SK-N-SH (cell line): Measurements from ENCODE around the gene SAMD4B. TPM values are rescaled to one million over a fixed set of nuclear protein-coding genes. Genes with fewer than 3 reads are reported as not detected.

Experiments
- CTCF ChIA-PET: fragments of 300-600, 350-600 bp; formaldehyde crosslinking; extraction: SDS; loops from one replicate; lab custom pipeline; 2021; lab: Yijun Ruan, JAX
- POLR2A ChIA-PET: fragments of 350-600 bp; sonication (Branson Sonifier 250); formaldehyde crosslinking; extraction: SDS; loops from one replicate; lab custom pipeline; 2020; ENCODE audit warnings: antibody characterized with exemption, inconsistent platforms; lab: Yijun Ruan, JAX
- DNase-seq: peaks from one replicate; pipeline ENCODE4 v3.0.0; 2012
- H2AFZ ChIP-seq: fragments of 200-600 bp; sonication (generic); 2 replicates; pipeline ENCODE4 v1.8.1; 2016; ENCODE audit warnings: antibody characterized with exemption, mild to moderate bottlenecking, low read depth
- H3F3A ChIP-seq: fragments of 200-600 bp; sonication (generic); replicated peaks from 2 replicates; pipeline ENCODE3; 2016; ENCODE audit warnings: antibody characterized with exemption, mild to moderate bottlenecking; ENCODE audit not compliant: insufficient read depth
- H3K27ac ChIP-seq, 2 experiments: fragments of 200-500 bp in 1 of 2; fragments of 200-600 bp in 1 of 2; sonication (Bioruptor generic) in 1 of 2; sonication (generic), shearing (Covaris generic) in 1 of 2; 2 replicates each; pipeline versions ENCODE4 v1.5.1 to v1.6.1; 2014 to 2016; ENCODE audit warnings: low read depth in 2 of 2, inconsistent platforms in 1 of 2, low read length in 1 of 2, mild to moderate bottlenecking in 1 of 2, mixed read lengths in 1 of 2
- H3K27me3 ChIP-seq: fragments of 200-600 bp; sonication (generic), shearing (Covaris generic); 2 replicates; pipeline ENCODE4 v1.6.1; 2016; ENCODE audit warnings: mixed run types; ENCODE audit not compliant: insufficient read depth
- H3K36me3 ChIP-seq, 2 experiments: fragments of 200-500 bp in 1 of 2; fragments of 200-600 bp in 1 of 2; sonication (Bioruptor generic) in 1 of 2; sonication (generic) in 1 of 2; replicated peaks in 1 of 2; 2 replicates each; pipeline versions ENCODE3 to v1.5.1; 2014 to 2016; ENCODE audit warnings: low read length in 1 of 2, mild to moderate bottlenecking in 1 of 2; ENCODE audit not compliant: insufficient read depth in 2 of 2, control insufficient read depth in 1 of 2
- H3K4me1 ChIP-seq, 2 experiments: fragments of 200-500 bp in 1 of 2; fragments of 200-600 bp in 1 of 2; sonication (Bioruptor generic) in 1 of 2; sonication (generic), shearing (Covaris generic) in 1 of 2; 2 replicates each; pipeline versions ENCODE4 v1.5.1 to v1.6.1; 2014 to 2016; ENCODE audit warnings: low read depth in 1 of 2, low read length in 1 of 2, mixed run types in 1 of 2; ENCODE audit not compliant: insufficient read depth in 2 of 2, control insufficient read depth in 1 of 2
- H3K4me2 ChIP-seq: fragments of 200-600 bp; sonication (generic), shearing (Covaris generic); 2 replicates; pipeline ENCODE4 v1.6.1; 2017; ENCODE audit warnings: mixed run types
- H3K4me3 ChIP-seq, 2 experiments: fragments of 200-500 bp in 1 of 2; fragments of 200-600 bp in 1 of 2; sonication (Bioruptor generic) in 1 of 2; sonication (generic), shearing (Covaris generic) in 1 of 2; 2 replicates each; pipeline versions ENCODE4 v1.5.1 to v1.8.1; 2014 to 2016; ENCODE audit warnings: low read depth in 2 of 2, inconsistent platforms in 1 of 2, low read length in 1 of 2, mild to moderate bottlenecking in 1 of 2, mixed read lengths in 1 of 2, moderate library complexity in 1 of 2
- H3K79me2 ChIP-seq: fragments of 200-600 bp; sonication (generic); 2 replicates; pipeline ENCODE4 v1.8.1; 2017; ENCODE audit warnings: mild to moderate bottlenecking; ENCODE audit not compliant: insufficient read depth
- H3K9ac ChIP-seq: fragments of 200-600 bp; sonication (generic); 2 replicates; pipeline ENCODE4 v1.6.1; 2017; ENCODE audit warnings: mixed run types
- H3K9me2 ChIP-seq: fragments of 200-600 bp; sonication (generic); 2 replicates; pipeline ENCODE4 v1.6.1; 2017; ENCODE audit warnings: mixed run types
- H3K9me3 ChIP-seq: fragments of 200-600 bp; sonication (generic); 2 replicates; pipeline ENCODE4 v1.6.1; 2017; ENCODE audit warnings: mixed run types, mild to moderate bottlenecking, moderate library complexity
- H4K20me1 ChIP-seq: fragments of 200-600 bp; sonication (generic); 2 replicates; pipeline ENCODE4 v1.6.1; 2017; ENCODE audit warnings: mild to moderate bottlenecking, mixed run types; ENCODE audit not compliant: insufficient read depth
- EZH2phosphoT487 ChIP-seq: fragments of 200-600 bp; sonication (generic); IDR thresholded peaks from 2 replicates; pipeline ENCODE4 v1.6.1; 2017; ENCODE audit warnings: low read depth, mixed run types, mild to moderate bottlenecking, antibody characterized with exemption, moderate library complexity, borderline replicate concordance
- FOXM1 ChIP-seq: IDR thresholded peaks from 2 replicates; pipeline ENCODE4 v1.4.0; 2012; ENCODE audit warnings: low read depth, mild to moderate bottlenecking
- JUND ChIP-seq: IDR thresholded peaks from 2 replicates; pipeline ENCODE4 v1.4.0; 2012
- MEF2A ChIP-seq: IDR thresholded peaks from 2 replicates; pipeline ENCODE4 v1.4.0; 2012; ENCODE audit warnings: low read depth, borderline replicate concordance
- NFIC ChIP-seq: IDR thresholded peaks from 2 replicates; pipeline ENCODE4 v1.4.0; 2012; ENCODE audit warnings: borderline replicate concordance
- POLR2AphosphoS5 ChIP-seq: IDR thresholded peaks from 2 replicates; pipeline ENCODE4 v1.6.1; 2012; ENCODE audit warnings: low read depth, low read length
- RXRA ChIP-seq: IDR thresholded peaks from 2 replicates; pipeline ENCODE4 v1.4.0; 2012; ENCODE audit warnings: low read depth, mild to moderate bottlenecking, borderline replicate concordance
- SMC3 ChIP-seq: IDR thresholded peaks from 2 replicates; pipeline ENCODE4 v1.6.1; 2012; ENCODE audit warnings: low read depth, low read length, improper control_type of control experiment
- TAF1 ChIP-seq: IDR thresholded peaks from 2 replicates; pipeline ENCODE4 v1.6.1; 2012; ENCODE audit warnings: low read depth, mild to moderate bottlenecking, low read length, moderate library complexity, borderline replicate concordance
- TCF12 ChIP-seq: IDR thresholded peaks from 2 replicates; pipeline ENCODE4 v1.4.0; 2012
- TEAD4 ChIP-seq: IDR thresholded peaks from 2 replicates; pipeline ENCODE4 v1.4.0; 2012; ENCODE audit warnings: mild to moderate bottlenecking, borderline replicate concordance; ENCODE audit not compliant: insufficient read depth
- YY1 ChIP-seq: IDR thresholded peaks from 2 replicates; pipeline ENCODE4 v1.4.0; 2012; ENCODE audit warnings: low read depth, mild to moderate bottlenecking
- WGBS: methylation state at CpG from one replicate; pipeline ENCODE4 v1.1.6; 2017; ENCODE audit warnings: low lambda C conversion rate; 5-methylcytosine and 5-hydroxymethylcytosine counted together
- polyA plus RNA-seq, 3 experiments: library from polyadenylated mRNA; depleted of rRNA; stranded (reverse); fragments of >200 nt; gene quantifications; 2 replicates each; pipeline ENCODE4 v1.2.3, GENCODE V29; 2012
- TF ChIP-seq, protein P1 (sequence below): IDR thresholded peaks from 2 replicates; pipeline ENCODE4 v1.4.0; 2012; ENCODE audit warnings: low read depth, borderline replicate concordance
- TF ChIP-seq, protein P2 (sequence below): fragments of 200-600 bp; sonication (generic); IDR thresholded peaks from 2 replicates; pipeline ENCODE4 v1.6.1; 2017; ENCODE audit warnings: antibody characterized with exemption, mild to moderate bottlenecking, moderate library complexity

Gene SAMD4B
- polyA plus RNA-seq, 1 of the 3 experiments (the other 2 are of a cell fraction): 83.0 TPM

DNA sequence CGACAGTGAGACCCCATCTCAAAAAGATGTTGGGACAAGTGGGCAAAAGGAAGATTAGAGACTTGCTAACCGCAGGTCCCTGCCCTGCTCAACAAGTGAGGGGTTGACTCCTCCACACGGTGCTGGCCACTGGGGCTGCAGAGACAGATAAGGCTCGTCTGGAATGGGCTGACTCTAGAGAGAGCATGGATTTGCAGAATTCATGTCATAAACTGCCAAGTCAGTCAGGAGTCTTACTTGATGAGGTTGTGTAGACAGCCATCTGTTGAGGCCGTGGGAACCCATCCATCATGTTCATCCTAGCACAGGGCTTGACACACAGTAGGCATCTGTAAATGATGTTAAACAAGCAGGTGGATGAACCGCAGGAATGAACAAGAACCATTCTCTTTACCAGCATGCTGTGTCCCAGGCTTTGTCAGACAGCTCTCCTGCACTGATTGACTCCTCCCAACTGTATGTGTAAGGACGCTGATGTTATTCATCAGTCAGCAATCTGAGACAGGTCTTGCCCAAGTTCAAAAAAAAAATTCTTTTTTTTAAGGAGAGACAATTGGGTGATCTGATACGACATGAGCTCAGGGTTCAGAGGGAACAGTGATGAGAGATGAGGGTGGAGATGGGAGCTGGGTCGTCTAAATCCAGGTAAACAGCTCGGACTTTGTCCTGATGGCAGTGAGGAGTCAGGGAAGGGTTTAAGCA is 39.8 kb downstream of the SAMD4B start:
- 78% methylated on average over 9 of the region's 10 CpGs for WGBS
- TF ChIP-seq JUND (no peak), RXRA (no peak), TCF12 (no peak), TEAD4 (no peak), TAF1 (no peak), POLR2AphosphoS5 (no peak), EZH2phosphoT487 (no peak), SMC3 (no peak), MEF2A (no peak), NFIC (no peak), YY1 (no peak), FOXM1 (no peak)
- TF ChIP-seq, protein P1, sequence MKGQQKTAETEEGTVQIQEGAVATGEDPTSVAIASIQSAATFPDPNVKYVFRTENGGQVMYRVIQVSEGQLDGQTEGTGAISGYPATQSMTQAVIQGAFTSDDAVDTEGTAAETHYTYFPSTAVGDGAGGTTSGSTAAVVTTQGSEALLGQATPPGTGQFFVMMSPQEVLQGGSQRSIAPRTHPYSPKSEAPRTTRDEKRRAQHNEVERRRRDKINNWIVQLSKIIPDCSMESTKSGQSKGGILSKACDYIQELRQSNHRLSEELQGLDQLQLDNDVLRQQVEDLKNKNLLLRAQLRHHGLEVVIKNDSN: no peak
- TF ChIP-seq, protein P2, sequence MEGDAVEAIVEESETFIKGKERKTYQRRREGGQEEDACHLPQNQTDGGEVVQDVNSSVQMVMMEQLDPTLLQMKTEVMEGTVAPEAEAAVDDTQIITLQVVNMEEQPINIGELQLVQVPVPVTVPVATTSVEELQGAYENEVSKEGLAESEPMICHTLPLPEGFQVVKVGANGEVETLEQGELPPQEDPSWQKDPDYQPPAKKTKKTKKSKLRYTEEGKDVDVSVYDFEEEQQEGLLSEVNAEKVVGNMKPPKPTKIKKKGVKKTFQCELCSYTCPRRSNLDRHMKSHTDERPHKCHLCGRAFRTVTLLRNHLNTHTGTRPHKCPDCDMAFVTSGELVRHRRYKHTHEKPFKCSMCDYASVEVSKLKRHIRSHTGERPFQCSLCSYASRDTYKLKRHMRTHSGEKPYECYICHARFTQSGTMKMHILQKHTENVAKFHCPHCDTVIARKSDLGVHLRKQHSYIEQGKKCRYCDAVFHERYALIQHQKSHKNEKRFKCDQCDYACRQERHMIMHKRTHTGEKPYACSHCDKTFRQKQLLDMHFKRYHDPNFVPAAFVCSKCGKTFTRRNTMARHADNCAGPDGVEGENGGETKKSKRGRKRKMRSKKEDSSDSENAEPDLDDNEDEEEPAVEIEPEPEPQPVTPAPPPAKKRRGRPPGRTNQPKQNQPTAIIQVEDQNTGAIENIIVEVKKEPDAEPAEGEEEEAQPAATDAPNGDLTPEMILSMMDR: no peak
- TF ChIP-seq, all 33 proteins: peak for 0

More for the DNA sequence above, 39.8 kb downstream of the SAMD4B start:
- H3K9me3 ChIP-seq: no peaks in the 10 kb centered on the region
- DNase-seq: no peak
- H3K27ac ChIP-seq: no peak overlapping the region
- no peaks in the 10 kb centered on the region for H3K4me1 ChIP-seq
- ChIA-PET CTCF (interaction anchor here (1.2 to 1.3 kb wide), 2 partner anchors 30 to 40 kb away, joined by 3 to 4 read pairs; partner anchors contain the start of genes PLEKHG2 and SAMD4B), POLR2A (interaction anchor here (1.5 kb wide), 1 partner anchor 9 kb away, joined by 4 read pairs; the partner anchor contains the start of genes MED29 and PAF1)
- no peak overlapping the region for H3K9ac ChIP-seq
- no peaks in the 10 kb centered on the region for H3K79me2 ChIP-seq
- H3K9me2 ChIP-seq: no peaks in the 10 kb centered on the region
- peaks cover 33 to 80% of the 10 kb centered on the region in 2 experiments for H3K36me3 ChIP-seq
- no peaks in the 10 kb centered on the region for H4K20me1 ChIP-seq
- no peak overlapping the region for H3K4me3 ChIP-seq
- no peak overlapping the region for H3K4me2 ChIP-seq
- H3F3A ChIP-seq: peaks cover 13% of the 10 kb centered on the region
- no peak overlapping the region for H2AFZ ChIP-seq
- no peaks in the 10 kb centered on the region for H3K27me3 ChIP-seq
